CD14-positive monocyte (primary cell): Measurements from ENCODE around the gene RFX1. TPM values are rescaled to one million over a fixed set of nuclear protein-coding genes. Genes with fewer than 3 reads are reported as not detected.
"Not testable (repeated sequence)": the region's sequence is repeated elsewhere in the genome, so short reads cannot be mapped to it uniquely, and the experiment has no call there.

Experiments
- DNase-seq, 3 donors: peaks; one replicate each; pipeline ENCODE4 v3.0.0-alpha.2; 2011 to 2022
- H2AFZ ChIP-seq: 2 replicates; pipeline ENCODE4 v1.6.0; 2012; ENCODE audit warnings: mild to moderate bottlenecking, low read depth, low read length, inconsistent platforms; ENCODE audit not compliant: insufficient read depth, poor library complexity, severe bottlenecking
- H3K27ac ChIP-seq, 2 donors: 1 replicate in 1 of 2; 2 replicates in 1 of 2; pipeline ENCODE4 v1.5.1; 2012 to 2013; ENCODE audit warnings: low read length in 2 of 2, control low read depth in 1 of 2, inconsistent platforms in 1 of 2, low read depth in 1 of 2, mild to moderate bottlenecking in 1 of 2
- H3K27me3 ChIP-seq, 2 donors: one replicate each; pipeline versions ENCODE4 v1.6.0 to v1.6.1; 2011 to 2013; ENCODE audit warnings: low read length in 2 of 2; ENCODE audit not compliant: control insufficient read depth in 2 of 2, insufficient read depth in 2 of 2
- H3K36me3 ChIP-seq, 2 donors: replicated peaks in 1 of 2; 1 replicate in 1 of 2; 2 replicates in 1 of 2; pipeline versions ENCODE4 v1.5.1 to v1.6.1; 2012 to 2013; ENCODE audit warnings: low read length in 2 of 2, control low read depth in 1 of 2, inconsistent platforms in 1 of 2, mild to moderate bottlenecking in 1 of 2; ENCODE audit not compliant: insufficient read depth in 2 of 2, control insufficient read depth in 1 of 2
- H3K4me1 ChIP-seq, 2 donors: 1 replicate in 1 of 2; 2 replicates in 1 of 2; pipeline versions ENCODE4 v1.5.1 to v1.6.1; 2012 to 2013; ENCODE audit warnings: low read length in 2 of 2, control low read depth in 1 of 2, inconsistent platforms in 1 of 2, mild to moderate bottlenecking in 1 of 2, moderate library complexity in 1 of 2; ENCODE audit not compliant: insufficient read depth in 2 of 2, control insufficient read depth in 1 of 2
- H3K4me2 ChIP-seq: replicated peaks from 2 replicates; pipeline ENCODE3; 2012; ENCODE audit warnings: low read length, moderate library complexity, mild to moderate bottlenecking; ENCODE audit not compliant: poor library complexity, severe bottlenecking; ENCODE audit errors: extremely low read depth
- H3K4me3 ChIP-seq, 3 experiments: fragments of 200-600 bp in 1 of 3; sonication (generic) in 1 of 3; replicated peaks in 1 of 3; 1 replicate in 2 of 3; 2 replicates in 1 of 3; pipeline ENCODE4 v1.5.1; 2011 to 2013; ENCODE audit warnings: low read length in 3 of 3, mild to moderate bottlenecking in 3 of 3, control low read depth in 2 of 3, low read depth in 2 of 3, inconsistent platforms in 1 of 3, moderate library complexity in 1 of 3
- H3K79me2 ChIP-seq: 2 replicates; pipeline ENCODE4 v1.6.0; 2012; ENCODE audit warnings: mild to moderate bottlenecking, control low read depth, inconsistent platforms, low read length, moderate library complexity; ENCODE audit not compliant: insufficient read depth
- H3K9ac ChIP-seq: 2 replicates; pipeline ENCODE4 v1.6.0; 2017; ENCODE audit warnings: low read length, mild to moderate bottlenecking; ENCODE audit not compliant: insufficient read depth, poor library complexity, severe bottlenecking
- H3K9me3 ChIP-seq, 2 donors: replicated peaks in 1 of 2; 1 replicate in 1 of 2; 2 replicates in 1 of 2; pipeline versions ENCODE4 v1.5.1 to v1.6.1; 2012 to 2013; ENCODE audit warnings: low read length in 2 of 2, control low read depth in 1 of 2; ENCODE audit not compliant: control insufficient read depth in 1 of 2, insufficient read depth in 1 of 2
- H4K20me1 ChIP-seq: 2 replicates; pipeline ENCODE4 v1.6.0; 2012; ENCODE audit warnings: mild to moderate bottlenecking, low read length, control low read depth, moderate library complexity; ENCODE audit not compliant: insufficient read depth
- H3K27ac Mint-ChIP-seq, 7 donors: one replicate each; pipeline ENCODE4 v1.8.0; 2020; ENCODE audit warnings: mild to moderate bottlenecking in 7 of 7, mixed read lengths in 7 of 7, moderate library complexity in 6 of 7, inconsistent platforms in 2 of 7
- H3K27me3 Mint-ChIP-seq, 3 donors: one replicate each; pipeline ENCODE4 v1.8.0; 2021 to 2022; ENCODE audit warnings: low read depth in 3 of 3, mild to moderate bottlenecking in 3 of 3, mixed read lengths in 3 of 3, moderate library complexity in 3 of 3, inconsistent platforms in 1 of 3
- H3K36me3 Mint-ChIP-seq, 2 donors: one replicate each; pipeline ENCODE4 v1.8.0; 2020; ENCODE audit warnings: mixed read lengths in 2 of 2, inconsistent platforms in 1 of 2, mild to moderate bottlenecking in 1 of 2
- H3K4me1 Mint-ChIP-seq: one replicate; pipeline ENCODE4 v1.8.0; 2020; ENCODE audit warnings: mild to moderate bottlenecking, mixed read lengths
- H3K4me3 Mint-ChIP-seq, 2 donors: one replicate each; pipeline ENCODE4 v1.8.0; 2020; ENCODE audit warnings: mild to moderate bottlenecking in 2 of 2, mixed read lengths in 2 of 2, moderate library complexity in 1 of 2
- H3K9me3 Mint-ChIP-seq, 7 donors: one replicate each; pipeline ENCODE4 v1.8.0; 2020 to 2022; ENCODE audit warnings: mixed read lengths in 7 of 7, mild to moderate bottlenecking in 6 of 7, moderate library complexity in 6 of 7, inconsistent platforms in 2 of 7
- CTCF ChIP-seq: fragments of 200-600 bp; IDR thresholded peaks from one replicate; pipeline ENCODE4 v1.8.0; 2022; ENCODE audit warnings: antibody characterized with exemption, mild to moderate bottlenecking
- WGBS: methylation state at CpG from one replicate; pipeline ENCODE4 v1.1.5; 2013; ENCODE audit warnings: missing lambda C conversion rate; ENCODE audit not compliant: insufficient coverage; 5-methylcytosine and 5-hydroxymethylcytosine counted together
- intact Hi-C, 2 donors: fragments of 100-400 bp; cut with micrococcal nuclease; formaldehyde crosslinking; loops; one replicate each; pipeline versions ENCODE4 v1.15.0 to v1.15.1; 2023
- polyA plus RNA-seq, 3 donors: library from polyadenylated mRNA; depleted of rRNA in 1 of 3; unstranded in 2 of 3; stranded (reverse) in 1 of 3; fragments of 300-500 nt in 2 of 3; fragments of >200 nt in 1 of 3; fragmentation: Illumina TruSeq in 2 of 3; gene quantifications; 1 replicate in 2 of 3; 2 replicates in 1 of 3; pipeline ENCODE4 v1.2.3, GENCODE V29; 2012 to 2021

Gene RFX1
- polyA plus RNA-seq, 3 donors: 0.89 to 12.8 (median 0.95) TPM

GRCh38 chr19:14027856-14028450 is 21.8 kb upstream of the RFX1 start, which contains the start of gene RLN3:
Gene RLN3 (plus strand): TSS chr19:14028148. CDS start chr19:14028205, 57 bp downstream.
- Histone ChIP-seq H3K9me3 (no peaks in the 10 kb centered on the region), H3K27ac (no peak within 1 kb of the TSS), H2AFZ (no peak within 1 kb of the TSS), H4K20me1 (no peaks in the 10 kb centered on the region), H3K4me1 (peaks cover 60 to 64% of the 10 kb centered on the region in 2 donors), H3K27me3 (no peaks in the 10 kb centered on the region), H3K9ac (no peak within 1 kb of the TSS), H3K4me2 (no peak within 1 kb of the TSS), H3K79me2 (peaks cover 27% of the 10 kb centered on the region), H3K36me3 (no peaks in the 10 kb centered on the region), H3K4me3 (no peak within 1 kb of the TSS)
- peaks cover 0 to 2% (median 0%) of the 10 kb centered on the region in 3 donors for H3K27me3 Mint-ChIP-seq
- H3K4me1 Mint-ChIP-seq: peaks cover 54% of the 10 kb centered on the region
- DNase-seq: no peak
- intact Hi-C loops: no loop called here
- H3K4me3 Mint-ChIP-seq: no peak within 1 kb of the TSS
- TF ChIP-seq CTCF: no peak
- H3K27ac Mint-ChIP-seq: peak within 1 kb of the TSS in 3 of 7 donors; percentile 37 to 93 (median 64)
- 92% methylated on average over 24 of the region's 24 CpGs for WGBS
- no peaks in the 10 kb centered on the region for H3K36me3 Mint-ChIP-seq
- peaks cover 0 to 2% (median 0%) of the 10 kb centered on the region in 7 donors for H3K9me3 Mint-ChIP-seq

- H3K9me3 Mint-ChIP-seq, DNase-seq, H3K36me3 ChIP-seq, H3K27me3 ChIP-seq, H4K20me1 ChIP-seq, H3K4me3 Mint-ChIP-seq, H3K9ac ChIP-seq, H3K4me2 ChIP-seq, H2AFZ ChIP-seq, H3K9me3 ChIP-seq, H3K36me3 Mint-ChIP-seq, H3K27me3 Mint-ChIP-seq, intact Hi-C loops: not testable (repeated sequence)
- Mint-ChIP-seq H3K27ac (peak overlapping the region in 6 of 7 donors; percentile 90 to 98 (median 96)), H3K4me1 (peaks cover 56% of the 10 kb centered on the region)
- Histone ChIP-seq H3K79me2 (peaks cover 15% of the 10 kb centered on the region), H3K4me3 (peak overlapping the region in 1 of 3 experiments; percentile 8), H3K4me1 (peaks cover 52 to 60% of the 10 kb centered on the region in 2 donors), H3K27ac (peak overlapping the region; percentile 45 to 82)
- WGBS: 88% methylated on average over 2 of the region's 5 CpGs
Measured at GRCh38 chr19:14026652-14027192, 20.6 kb upstream of the RFX1 start.
